ENCODE results near the gene CSNK1G2.

Gene CSNK1G2
- total RNA-seq = 118 to 182 (median 141) reads per million in 4 donors

GRCh38 chr19:1941146-1942077 is at the start of gene CSNK1G2:
CSNK1G2 (plus strand) TSS chr19:1941172; CDS start chr19:1969773, 28,601 bp downstream.
- DNase-seq = peak in 2 of 5 donors; percentile 12 to 34

GRCh38 chr19:1893791-1894190 is 47.2 kb upstream of the CSNK1G2 start:
- no peak for DNase-seq

- DNase-seq = no peak
Observed at GRCh38 chr19:1896508-1896907, 44.5 kb upstream of the CSNK1G2 start.

- no peak for DNase-seq
Observed at GRCh38 chr19:1901940-1902404, 39.0 kb upstream of the CSNK1G2 start.

GRCh38 chr19:1902923-1903322 is 38.0 kb upstream of the CSNK1G2 start:
- DNase-seq = no peak

GRCh38 chr19:1904860-1905109 is 36.2 kb upstream of the CSNK1G2 start:
- DNase-seq = no peak

- DNase-seq = peak; percentile 95 to 99 (median 98)
Observed at GRCh38 chr19:1905110-1905862, 35.7 kb upstream of the CSNK1G2 start, which contains the start of the genes ADAT3 and SCAMP4. ADAT3 (plus strand) TSS chr19:1905399; CDS start chr19:1912048, 6,649 bp downstream. SCAMP4 (plus strand) TSS chr19:1905399; CDS start chr19:1915020, 9,621 bp downstream.

- DNase-seq = no peak
Observed at GRCh38 chr19:1905863-1906375, 35.1 kb upstream of the CSNK1G2 start.

GRCh38 chr19:1906985-1907562 is 33.9 kb upstream of the CSNK1G2 start:
- DNase-seq = no peak

- no peak for DNase-seq
Observed at GRCh38 chr19:1907563-1908363, 33.2 kb upstream of the CSNK1G2 start.

GRCh38 chr19:1908364-1908678 is 32.7 kb upstream of the CSNK1G2 start:
- no peak for DNase-seq

GRCh38 chr19:1909761-1910080 is 31.3 kb upstream of the CSNK1G2 start:
- no peak for DNase-seq

GRCh38 chr19:1910177-1910576 is 30.8 kb upstream of the CSNK1G2 start:
- DNase-seq = no peak

- DNase-seq = no peak
Observed at GRCh38 chr19:1911098-1911497, 29.9 kb upstream of the CSNK1G2 start.

GRCh38 chr19:1911995-1912394 is 29.0 kb upstream of the CSNK1G2 start:
- DNase-seq = no peak

- no peak for DNase-seq
Observed at GRCh38 chr19:1912760-1913505, 28.0 kb upstream of the CSNK1G2 start.

- no peak for DNase-seq
Observed at GRCh38 chr19:1913781-1914577, 27.0 kb upstream of the CSNK1G2 start.

GRCh38 chr19:1914826-1915341 is 26.1 kb upstream of the CSNK1G2 start:
- DNase-seq = no peak

- DNase-seq = no peak
Observed at GRCh38 chr19:1917146-1917545, 23.8 kb upstream of the CSNK1G2 start.

- no peak for DNase-seq
Observed at GRCh38 chr19:1917926-1918325, 23.0 kb upstream of the CSNK1G2 start.

GRCh38 chr19:1918975-1919374 is 22.0 kb upstream of the CSNK1G2 start:
- DNase-seq = no peak

All from T-helper 1 cell (primary cell).